HEK293T (cell line): ENCODE results near the gene CIB4.

Experiments used
- CTCF ChIA-PET: fragments of 350-600 bp; formaldehyde crosslinking; extraction: SDS; loops from one replicate; lab custom pipeline; 2021; ENCODE audit warnings: antibody characterized with exemption, inconsistent platforms; lab: Yijun Ruan, JAX
- POLR2A ChIA-PET: fragments of 350-600 bp; formaldehyde crosslinking; extraction: SDS; loops from one replicate; lab custom pipeline; 2020; ENCODE audit warnings: antibody characterized with exemption, inconsistent platforms; lab: Yijun Ruan, JAX
- DNase-seq: peaks from one replicate; pipeline ENCODE4 v3.0.0; 2012; ENCODE audit warnings: mixed read lengths; ENCODE audit errors: extremely low spot score
- ARNT ChIP-seq: fragments of 450-650 bp; IDR thresholded peaks from 2 replicates; pipeline ENCODE4 v1.6.1; 2017; ENCODE audit warnings: mild to moderate bottlenecking
- BHLHE40 ChIP-seq: fragments of 450-650 bp; IDR thresholded peaks from 2 replicates; pipeline ENCODE4 v1.6.1; 2016; ENCODE audit warnings: mild to moderate bottlenecking, moderate library complexity, borderline replicate concordance
- CTBP1 ChIP-seq: fragments of 450-650 bp; IDR thresholded peaks from 2 replicates; pipeline ENCODE4 v1.6.1; 2016; ENCODE audit warnings: borderline replicate concordance
- ELF4 ChIP-seq: fragments of 450-650 bp; IDR thresholded peaks from 2 replicates; pipeline ENCODE4 v1.6.1; 2017; ENCODE audit warnings: antibody characterized with exemption
- FOXA1 ChIP-seq: fragments of 450-650 bp; IDR thresholded peaks from 2 replicates; pipeline ENCODE4 v1.6.1; 2016; ENCODE audit warnings: mild to moderate bottlenecking
- FOXK2 ChIP-seq: fragments of 450-650 bp; IDR thresholded peaks from 2 replicates; pipeline ENCODE4 v1.6.1; 2016; ENCODE audit warnings: mild to moderate bottlenecking
- FOXM1 ChIP-seq: fragments of 450-650 bp; IDR thresholded peaks from 2 replicates; pipeline ENCODE4 v1.6.1; 2017; ENCODE audit warnings: mild to moderate bottlenecking, borderline replicate concordance
- HDGF ChIP-seq: fragments of 450-650 bp; IDR thresholded peaks from 2 replicates; pipeline ENCODE4 v1.6.1; 2017; ENCODE audit warnings: antibody characterized with exemption, borderline replicate concordance
- L3MBTL2 ChIP-seq: fragments of 450-650 bp; conservative IDR thresholded peaks from 2 replicates; pipeline ENCODE4 v1.6.1; 2016; ENCODE audit warnings: mild to moderate bottlenecking
- LEF1 ChIP-seq: fragments of 450-650 bp; IDR thresholded peaks from 2 replicates; pipeline ENCODE4 v1.6.1; 2017; ENCODE audit warnings: mild to moderate bottlenecking, borderline replicate concordance
- NFRKB ChIP-seq: fragments of 450-650 bp; IDR thresholded peaks from 2 replicates; pipeline ENCODE4 v1.6.1; 2016; ENCODE audit warnings: mild to moderate bottlenecking, moderate library complexity
- SP1 ChIP-seq: fragments of 450-650 bp; IDR thresholded peaks from 2 replicates; pipeline ENCODE4 v1.6.1; 2017
- SUZ12 ChIP-seq: fragments of 450-650 bp; IDR thresholded peaks from 2 replicates; pipeline ENCODE4 v1.6.1; 2016; ENCODE audit warnings: mild to moderate bottlenecking
- TARDBP ChIP-seq: fragments of 450-650 bp; IDR thresholded peaks from 2 replicates; pipeline ENCODE4 v1.6.1; 2016
- ZNF384 ChIP-seq: fragments of 450-650 bp; IDR thresholded peaks from 2 replicates; pipeline ENCODE4 v1.6.1; 2016
- TF ChIP-seq, protein P1 (sequence below): fragments of 450-650 bp; IDR thresholded peaks from 2 replicates; pipeline ENCODE4 v1.6.1; 2016

CIB4 gene

DNA sequence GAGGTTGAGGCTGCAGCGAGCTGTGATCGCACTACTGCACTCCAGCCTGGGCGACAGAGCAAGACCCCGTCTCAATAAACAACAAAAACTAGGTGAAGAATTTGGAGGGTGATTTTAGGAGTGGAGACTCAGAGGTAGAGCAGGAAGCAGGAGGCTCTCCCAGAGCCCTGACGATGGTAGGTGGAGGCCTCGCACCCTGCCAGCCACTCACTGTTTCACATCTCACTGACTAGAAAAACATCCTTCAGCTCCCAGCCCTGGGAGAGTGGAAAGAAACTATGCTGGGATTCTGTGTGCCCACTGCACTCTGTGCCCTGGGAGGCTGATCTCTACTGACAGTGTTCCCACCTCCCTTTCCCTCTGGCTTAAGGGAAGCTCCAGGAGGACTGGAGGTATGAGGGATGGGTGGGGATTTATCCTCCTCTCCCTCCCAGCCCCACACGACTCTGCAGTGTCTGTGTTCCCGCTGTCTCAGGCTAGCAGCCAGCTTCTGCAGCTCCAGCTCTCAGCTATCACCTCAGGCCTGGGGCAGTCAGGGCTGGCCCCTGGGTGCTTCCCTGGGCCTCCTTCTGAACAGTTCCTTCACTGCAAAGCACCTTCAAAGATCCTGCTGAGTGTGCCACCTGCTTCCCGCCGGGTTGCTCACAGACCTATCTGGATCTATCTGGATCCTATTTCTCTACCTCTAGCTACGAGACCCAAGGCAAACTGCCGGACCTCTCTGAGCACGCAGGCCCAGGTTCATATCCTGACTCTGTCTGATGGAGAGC, 9.6 kb downstream of the CIB4 start:
- CTCF ChIA-PET: no interaction called here
- TF ChIP-seq FOXA1 (no peak), FOXK2 (no peak), TARDBP (no peak), ELF4 (no peak), LEF1 (no peak), SP1 (no peak), L3MBTL2 (no peak)
- TF ChIP-seq, protein P1, sequence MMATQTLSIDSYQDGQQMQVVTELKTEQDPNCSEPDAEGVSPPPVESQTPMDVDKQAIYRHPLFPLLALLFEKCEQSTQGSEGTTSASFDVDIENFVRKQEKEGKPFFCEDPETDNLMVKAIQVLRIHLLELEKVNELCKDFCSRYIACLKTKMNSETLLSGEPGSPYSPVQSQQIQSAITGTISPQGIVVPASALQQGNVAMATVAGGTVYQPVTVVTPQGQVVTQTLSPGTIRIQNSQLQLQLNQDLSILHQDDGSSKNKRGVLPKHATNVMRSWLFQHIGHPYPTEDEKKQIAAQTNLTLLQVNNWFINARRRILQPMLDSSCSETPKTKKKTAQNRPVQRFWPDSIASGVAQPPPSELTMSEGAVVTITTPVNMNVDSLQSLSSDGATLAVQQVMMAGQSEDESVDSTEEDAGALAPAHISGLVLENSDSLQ: no peak
- POLR2A ChIA-PET: no interaction called here
- DNase-seq: no peak

DNA sequence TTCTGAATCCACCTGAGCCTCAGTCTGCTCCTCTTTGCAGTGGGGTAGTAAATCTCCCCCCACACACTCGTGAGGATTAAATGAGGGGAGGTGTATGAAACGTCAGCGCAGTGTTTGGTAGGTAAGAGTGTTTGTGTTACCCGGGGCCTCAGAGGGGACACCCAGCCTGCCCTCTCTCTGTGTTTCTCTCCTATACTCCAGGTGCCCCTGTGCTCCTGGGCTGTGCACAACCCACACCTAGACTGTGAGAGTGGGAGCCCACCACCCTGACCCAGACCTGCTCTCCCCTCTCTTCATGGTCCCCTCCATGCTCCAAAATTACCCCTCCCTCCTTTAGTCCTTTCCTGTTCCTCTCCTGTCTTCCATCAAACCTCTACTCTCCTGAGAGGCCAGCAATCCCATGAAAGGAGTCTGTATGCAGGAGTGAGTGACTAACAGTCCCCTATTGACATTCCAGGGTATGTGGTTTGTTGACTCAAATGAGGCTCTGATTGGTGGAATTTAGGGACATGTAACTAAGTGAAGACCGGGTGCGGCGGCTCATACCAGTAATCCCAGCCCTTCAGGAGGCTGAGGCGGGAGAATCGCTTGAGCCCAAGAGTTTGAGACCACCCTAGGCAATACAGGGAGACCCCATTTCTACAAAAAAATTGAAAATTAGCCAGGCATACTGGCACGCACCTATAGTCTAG, 10.4 kb downstream of the CIB4 start:
- DNase-seq: no peak
- TF ChIP-seq SP1 (no peak), SUZ12 (no peak), TARDBP (no peak), HDGF (no peak), BHLHE40 (no peak), NFRKB (no peak), ZNF384 (no peak), FOXK2 (no peak), LEF1 (no peak), CTBP1 (no peak), L3MBTL2 (no peak), ELF4 (no peak), FOXA1 (no peak), FOXM1 (no peak), ARNT (no peak)
- TF ChIP-seq, protein P1: no peak
- CTCF ChIA-PET: no interaction called here
- POLR2A ChIA-PET: no interaction called here

DNA sequence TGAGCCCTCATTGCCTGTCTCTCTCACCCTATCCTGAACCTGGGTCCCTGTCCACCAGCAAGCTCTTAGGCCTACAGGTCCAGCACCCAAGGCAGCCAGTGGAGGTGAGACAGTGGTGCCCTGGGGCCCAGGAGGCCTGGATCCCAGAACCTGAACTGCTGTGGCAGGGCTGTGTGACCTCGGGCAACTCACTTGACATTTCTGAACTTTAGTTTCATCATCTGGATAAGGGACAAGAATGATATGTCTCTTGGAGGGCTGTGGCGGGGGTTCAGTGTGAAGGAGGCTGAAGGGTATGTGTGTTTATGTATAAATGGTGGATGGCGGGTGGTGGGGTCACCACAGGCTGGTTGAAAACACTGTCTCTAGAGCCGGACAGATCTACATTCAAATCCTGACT, 10.9 kb downstream of the CIB4 start:
- POLR2A ChIA-PET: no interaction called here

DNA sequence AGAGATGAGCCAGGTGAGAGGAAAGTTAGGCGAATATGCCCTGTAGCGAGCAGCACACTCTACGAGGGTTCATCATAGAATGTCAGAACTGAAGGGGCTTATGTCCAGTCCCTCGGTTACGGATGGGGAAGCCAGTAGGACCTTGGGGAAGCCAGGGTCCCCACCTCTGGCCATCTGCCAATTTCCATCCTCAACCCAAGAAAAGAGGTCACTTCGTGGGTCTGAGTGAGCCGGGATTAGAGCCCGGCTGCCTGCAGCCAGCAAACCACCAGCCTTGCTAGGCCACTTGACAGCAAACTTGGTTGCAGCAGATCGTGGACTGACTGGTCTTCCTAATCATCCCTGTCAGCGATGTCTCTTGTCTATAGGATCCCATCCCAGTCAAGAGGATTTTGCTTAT, 11.4 kb downstream of the CIB4 start:
- TF ChIP-seq HDGF (no peak), FOXM1 (no peak), L3MBTL2 (no peak), ZNF384 (no peak), ARNT (no peak), NFRKB (no peak), BHLHE40 (no peak), FOXA1 (no peak), ELF4 (no peak), LEF1 (no peak), SUZ12 (no peak), SP1 (no peak), FOXK2 (no peak), TARDBP (no peak)
- TF ChIP-seq, protein P1: no peak
- ChIA-PET POLR2A (no interaction called here), CTCF (no interaction called here)
- DNase-seq: no peak

More for the DNA sequence above, 10.9 kb downstream of the CIB4 start:
- TF ChIP-seq TARDBP: no peak
- no peak for TF ChIP-seq HDGF
- no peak for TF ChIP-seq NFRKB
- no peak for TF ChIP-seq ARNT
- CTCF ChIA-PET: no interaction called here
- DNase-seq: no peak

DNA sequence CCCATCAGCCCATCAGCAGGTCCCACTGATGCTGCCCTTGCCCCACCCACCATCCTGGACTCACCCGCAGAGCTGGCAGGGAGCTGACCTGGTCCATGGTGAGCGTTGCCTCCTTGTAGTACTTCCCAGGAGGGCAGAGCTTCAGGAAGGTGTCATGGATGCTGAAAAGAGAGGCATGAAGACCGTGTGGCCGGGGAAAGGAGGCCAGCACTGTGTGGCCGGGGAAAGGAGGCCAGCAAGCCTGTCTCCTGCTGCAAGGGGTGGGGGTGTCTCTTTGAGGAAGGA, 11.9 kb downstream of the CIB4 start:
- ChIA-PET CTCF (no interaction called here), POLR2A (no interaction called here)
- no peak for DNase-seq
- TF ChIP-seq, protein P1: no peak
- TF ChIP-seq BHLHE40 (no peak), ARNT (no peak)

DNA sequence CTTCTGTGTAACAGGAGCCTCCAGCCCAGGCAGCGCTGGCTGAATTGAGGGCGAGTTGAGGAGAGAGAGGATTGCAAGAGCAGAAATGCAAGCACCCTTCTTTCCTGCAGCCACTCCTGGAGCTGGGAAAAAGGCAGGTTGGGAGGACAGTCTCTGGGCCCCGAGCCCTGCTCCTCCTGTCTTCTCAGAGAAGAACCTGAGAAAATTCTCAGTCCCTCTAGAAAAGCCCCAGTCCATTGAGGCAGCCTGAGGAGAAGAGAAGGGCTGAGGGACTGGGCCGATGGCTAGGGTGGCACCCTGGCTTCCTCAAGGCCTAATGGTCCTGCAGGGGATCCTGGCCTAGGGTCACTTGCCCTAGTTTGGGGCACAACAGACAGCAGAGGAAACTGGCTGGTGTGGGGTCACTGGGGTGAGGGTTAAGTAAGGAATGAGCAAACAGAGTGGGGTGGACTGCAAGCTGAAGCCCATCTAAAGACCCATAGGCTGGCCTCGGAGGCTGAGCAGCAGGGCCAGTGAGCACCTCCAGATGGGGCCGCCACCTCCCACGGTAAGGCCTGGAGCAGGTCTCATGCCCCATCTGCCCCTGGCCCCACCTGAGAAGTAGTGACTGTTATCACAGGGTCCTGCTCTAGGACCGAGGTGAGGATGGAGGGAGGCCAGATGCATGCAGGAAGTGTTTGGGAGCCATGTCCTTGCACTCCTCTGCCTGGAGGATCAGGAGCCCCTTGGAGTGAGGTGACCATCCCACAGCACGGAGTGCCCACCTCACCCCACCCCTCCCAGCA, 12.4 kb downstream of the CIB4 start:
- DNase-seq: no peak

More for the DNA sequence above, 12.4 kb downstream of the CIB4 start:
- POLR2A ChIA-PET: no interaction called here
- TF ChIP-seq LEF1 (no peak), BHLHE40 (no peak), FOXA1 (no peak), ZNF384 (no peak), TARDBP (no peak), NFRKB (no peak), FOXM1 (no peak), ARNT (no peak)
- TF ChIP-seq, protein P1: no peak
- CTCF ChIA-PET: no interaction called here
